Measurements from ENCODE around the gene HAND2. TPM values are rescaled to one million over a fixed set of nuclear protein-coding genes. Genes with fewer than 3 reads are reported as not detected.
A peak's percentile ranks its signal among the peaks of the same experiment; 100 is the strongest.

The HAND2 gene
- polyA plus RNA-seq, 2 donors = 1.4 to 2.0 TPM

GRCh38 chr4:173506597-173507211, 23.3 kb downstream of the HAND2 start:
- H3K27me3 ChIP-seq (ENCODE audit: control insufficient read depth in 1 of 2, insufficient read depth in 2 of 2, low read length in 2 of 2) = peaks cover 0 to 23% of the 10 kb centered on the region in 2 donors
- H3K27ac ChIP-seq (ENCODE audit: low read depth in 2 of 2, low read length in 1 of 2) = no peak overlapping the region
- WGBS, 2 donors = 29 to 30% methylated on average over 35 of the region's 35 CpGs
- H3K4me1 ChIP-seq (ENCODE audit: control insufficient read depth in 2 of 2, insufficient read depth in 2 of 2, low read length in 1 of 2) = no peaks in the 10 kb centered on the region
- H3K9me3 ChIP-seq (ENCODE audit: control insufficient read depth in 2 of 2, insufficient read depth in 1 of 2, low read depth in 1 of 2, low read length in 1 of 2) = peaks cover 2 to 13% of the 10 kb centered on the region in 2 donors
- H3K36me3 ChIP-seq (ENCODE audit: control insufficient read depth in 2 of 2, insufficient read depth in 2 of 2, low read length in 1 of 2) = no peaks in the 10 kb centered on the region
- no peak overlapping the region for H3K4me3 ChIP-seq (ENCODE audit: low read depth in 1 of 2, low read length in 2 of 2)

DNA sequence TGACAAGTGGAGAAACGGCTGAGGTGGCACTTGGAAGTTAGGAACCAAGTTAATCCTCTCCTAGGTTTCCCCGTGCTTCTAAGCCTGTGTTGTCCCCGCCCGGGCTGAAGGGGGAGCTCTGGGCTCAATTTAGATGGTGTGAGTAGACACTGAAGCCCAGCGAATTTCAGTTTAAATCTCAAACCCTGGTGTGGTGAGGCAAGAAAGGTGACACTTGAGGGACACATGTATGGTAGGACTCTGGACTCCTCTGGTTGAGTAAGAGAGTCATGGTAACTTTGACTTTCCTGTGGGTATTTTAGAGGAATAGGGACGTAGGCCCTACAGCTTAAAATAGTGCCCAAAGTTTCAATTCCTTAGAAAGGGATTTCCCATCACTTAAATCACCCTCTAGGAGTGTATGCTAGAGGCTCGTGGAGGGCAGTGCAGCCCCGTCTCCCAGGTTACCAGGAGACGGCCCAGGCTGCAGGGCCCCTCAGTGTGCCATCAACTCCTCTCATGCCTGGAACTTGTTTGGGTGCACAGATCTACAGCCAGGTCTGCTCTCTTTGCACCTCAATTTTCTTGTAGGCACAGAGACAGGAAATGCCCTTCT, 24.0 kb downstream of the HAND2 start:
- no peak overlapping the region for H3K27ac ChIP-seq (ENCODE audit: low read depth in 2 of 2, low read length in 1 of 2)
- H3K9me3 ChIP-seq (ENCODE audit: control insufficient read depth in 2 of 2, insufficient read depth in 1 of 2, low read depth in 1 of 2, low read length in 1 of 2) = peaks cover 2 to 19% of the 10 kb centered on the region in 2 donors
- H3K4me3 ChIP-seq (ENCODE audit: low read depth in 1 of 2, low read length in 2 of 2) = no peak overlapping the region
- no peaks in the 10 kb centered on the region for H3K36me3 ChIP-seq (ENCODE audit: control insufficient read depth in 2 of 2, insufficient read depth in 2 of 2, low read length in 1 of 2)
- WGBS, 2 donors = 30 to 33% methylated on average over 9 of the region's 9 CpGs
- no peaks in the 10 kb centered on the region for H3K4me1 ChIP-seq (ENCODE audit: control insufficient read depth in 2 of 2, insufficient read depth in 2 of 2, low read length in 1 of 2)
- peaks cover 0 to 26% of the 10 kb centered on the region in 2 donors for H3K27me3 ChIP-seq (ENCODE audit: control insufficient read depth in 1 of 2, insufficient read depth in 2 of 2, low read length in 2 of 2)

- H3K36me3 ChIP-seq (ENCODE audit: control insufficient read depth in 2 of 2, insufficient read depth in 2 of 2, low read length in 1 of 2) = no peaks in the 10 kb centered on the region
- WGBS, 2 donors = 17 to 18% methylated on average over 7 of the region's 7 CpGs
Measured at GRCh38 chr4:173504181-173504503, 25.9 kb downstream of the HAND2 start.

GRCh38 chr4:173503330-173504180, 26.5 kb downstream of the HAND2 start:
- Histone ChIP-seq H3K27me3 (ENCODE audit: control insufficient read depth in 1 of 2, insufficient read depth in 2 of 2, low read length in 2 of 2) (peaks cover 0 to 23% of the 10 kb centered on the region in 2 donors), H3K27ac (ENCODE audit: low read depth in 2 of 2, low read length in 1 of 2) (no peak overlapping the region), H3K9me3 (ENCODE audit: control insufficient read depth in 2 of 2, insufficient read depth in 1 of 2, low read depth in 1 of 2, low read length in 1 of 2) (peaks cover 2 to 15% of the 10 kb centered on the region in 2 donors), H3K4me3 (ENCODE audit: low read depth in 1 of 2, low read length in 2 of 2) (no peak overlapping the region), H3K36me3 (ENCODE audit: control insufficient read depth in 2 of 2, insufficient read depth in 2 of 2, low read length in 1 of 2) (no peaks in the 10 kb centered on the region), H3K4me1 (ENCODE audit: control insufficient read depth in 2 of 2, insufficient read depth in 2 of 2, low read length in 1 of 2) (peaks cover 0 to 2% of the 10 kb centered on the region in 2 donors)
- WGBS, 2 donors = 53 to 57% methylated on average over 13 of the region's 13 CpGs

More at GRCh38 chr4:173504181-173504503, 25.9 kb downstream of the HAND2 start:
- Histone ChIP-seq H3K9me3 (ENCODE audit: control insufficient read depth in 2 of 2, insufficient read depth in 1 of 2, low read depth in 1 of 2, low read length in 1 of 2) (peaks cover 2 to 21% of the 10 kb centered on the region in 2 donors), H3K27me3 (ENCODE audit: control insufficient read depth in 1 of 2, insufficient read depth in 2 of 2, low read length in 2 of 2) (peaks cover 0 to 26% of the 10 kb centered on the region in 2 donors), H3K4me1 (ENCODE audit: control insufficient read depth in 2 of 2, insufficient read depth in 2 of 2, low read length in 1 of 2) (peaks cover 0 to 2% of the 10 kb centered on the region in 2 donors), H3K27ac (ENCODE audit: low read depth in 2 of 2, low read length in 1 of 2) (no peak overlapping the region), H3K4me3 (ENCODE audit: low read depth in 1 of 2, low read length in 2 of 2) (no peak overlapping the region)

GRCh38 chr4:173502282-173502681, 27.7 kb downstream of the HAND2 start:
- Histone ChIP-seq H3K36me3 (ENCODE audit: control insufficient read depth in 2 of 2, insufficient read depth in 2 of 2, low read length in 1 of 2) (no peaks in the 10 kb centered on the region), H3K27me3 (ENCODE audit: control insufficient read depth in 1 of 2, insufficient read depth in 2 of 2, low read length in 2 of 2) (peaks cover 0 to 15% of the 10 kb centered on the region in 2 donors), H3K4me3 (ENCODE audit: low read depth in 1 of 2, low read length in 2 of 2) (no peak overlapping the region), H3K9me3 (ENCODE audit: control insufficient read depth in 2 of 2, insufficient read depth in 1 of 2, low read depth in 1 of 2, low read length in 1 of 2) (peaks cover 0 to 11% of the 10 kb centered on the region in 2 donors), H3K4me1 (ENCODE audit: control insufficient read depth in 2 of 2, insufficient read depth in 2 of 2, low read length in 1 of 2) (peaks cover 0 to 2% of the 10 kb centered on the region in 2 donors), H3K27ac (ENCODE audit: low read depth in 2 of 2, low read length in 1 of 2) (no peak overlapping the region)
- WGBS, 2 donors = 61% methylated on average over 5 of the region's 5 CpGs

GRCh38 chr4:173501592-173502150, 28.4 kb downstream of the HAND2 start:
- WGBS, 2 donors = 52 to 58% methylated on average over 21 of the region's 21 CpGs
- peaks cover 0 to 2% of the 10 kb centered on the region in 2 donors for H3K4me1 ChIP-seq (ENCODE audit: control insufficient read depth in 2 of 2, insufficient read depth in 2 of 2, low read length in 1 of 2)
- H3K4me3 ChIP-seq (ENCODE audit: low read depth in 1 of 2, low read length in 2 of 2) = no peak overlapping the region
- no peak overlapping the region for H3K27ac ChIP-seq (ENCODE audit: low read depth in 2 of 2, low read length in 1 of 2)
- H3K9me3 ChIP-seq (ENCODE audit: control insufficient read depth in 2 of 2, insufficient read depth in 1 of 2, low read depth in 1 of 2, low read length in 1 of 2) = peaks cover 0 to 11% of the 10 kb centered on the region in 2 donors
- no peaks in the 10 kb centered on the region for H3K36me3 ChIP-seq (ENCODE audit: control insufficient read depth in 2 of 2, insufficient read depth in 2 of 2, low read length in 1 of 2)
- peaks cover 0 to 15% of the 10 kb centered on the region in 2 donors for H3K27me3 ChIP-seq (ENCODE audit: control insufficient read depth in 1 of 2, insufficient read depth in 2 of 2, low read length in 2 of 2)

GRCh38 chr4:173500841-173501591, 29.0 kb downstream of the HAND2 start:
- peaks cover 0 to 2% of the 10 kb centered on the region in 2 donors for H3K4me1 ChIP-seq (ENCODE audit: control insufficient read depth in 2 of 2, insufficient read depth in 2 of 2, low read length in 1 of 2)
- H3K27ac ChIP-seq (ENCODE audit: low read depth in 2 of 2, low read length in 1 of 2) = no peak overlapping the region
- no peaks in the 10 kb centered on the region for H3K36me3 ChIP-seq (ENCODE audit: control insufficient read depth in 2 of 2, insufficient read depth in 2 of 2, low read length in 1 of 2)
- WGBS, 2 donors = 29 to 40% methylated on average over 48 of the region's 48 CpGs
- H3K9me3 ChIP-seq (ENCODE audit: control insufficient read depth in 2 of 2, insufficient read depth in 1 of 2, low read depth in 1 of 2, low read length in 1 of 2) = peaks cover 0 to 11% of the 10 kb centered on the region in 2 donors
- peak overlapping the region in 1 of 2 donors; percentile 13 for H3K4me3 ChIP-seq (ENCODE audit: low read depth in 1 of 2, low read length in 2 of 2)
- peaks cover 0 to 15% of the 10 kb centered on the region in 2 donors for H3K27me3 ChIP-seq (ENCODE audit: control insufficient read depth in 1 of 2, insufficient read depth in 2 of 2, low read length in 2 of 2)

GRCh38 chr4:173499658-173500535, 30.1 kb downstream of the HAND2 start:
- H3K27ac ChIP-seq (ENCODE audit: low read depth in 2 of 2, low read length in 1 of 2) = no peak overlapping the region
- H3K4me1 ChIP-seq (ENCODE audit: control insufficient read depth in 2 of 2, insufficient read depth in 2 of 2, low read length in 1 of 2) = peaks cover 0 to 2% of the 10 kb centered on the region in 2 donors
- H3K36me3 ChIP-seq (ENCODE audit: control insufficient read depth in 2 of 2, insufficient read depth in 2 of 2, low read length in 1 of 2) = no peaks in the 10 kb centered on the region
- whole genome bisulfite sequencing, 2 donors = 43% methylated on average over 38 of the region's 38 CpGs
- peaks cover 0 to 11% of the 10 kb centered on the region in 2 donors for H3K9me3 ChIP-seq (ENCODE audit: control insufficient read depth in 2 of 2, insufficient read depth in 1 of 2, low read depth in 1 of 2, low read length in 1 of 2)
- H3K27me3 ChIP-seq (ENCODE audit: control insufficient read depth in 1 of 2, insufficient read depth in 2 of 2, low read length in 2 of 2) = peaks cover 0 to 15% of the 10 kb centered on the region in 2 donors
- no peak overlapping the region for H3K4me3 ChIP-seq (ENCODE audit: low read depth in 1 of 2, low read length in 2 of 2)
